GM19395 (cell line): ENCODE measurements around the gene DLK1.

Experiments used
- ATAC-seq: cut with Tn5 transposase; IDR thresholded peaks from one replicate; pipeline ENCODE4 v1.9.1; 2021; ENCODE audit warnings: mild to moderate bottlenecking, moderate library complexity; ENCODE audit not compliant: unreplicated experiment

DLK1 gene

DNA sequence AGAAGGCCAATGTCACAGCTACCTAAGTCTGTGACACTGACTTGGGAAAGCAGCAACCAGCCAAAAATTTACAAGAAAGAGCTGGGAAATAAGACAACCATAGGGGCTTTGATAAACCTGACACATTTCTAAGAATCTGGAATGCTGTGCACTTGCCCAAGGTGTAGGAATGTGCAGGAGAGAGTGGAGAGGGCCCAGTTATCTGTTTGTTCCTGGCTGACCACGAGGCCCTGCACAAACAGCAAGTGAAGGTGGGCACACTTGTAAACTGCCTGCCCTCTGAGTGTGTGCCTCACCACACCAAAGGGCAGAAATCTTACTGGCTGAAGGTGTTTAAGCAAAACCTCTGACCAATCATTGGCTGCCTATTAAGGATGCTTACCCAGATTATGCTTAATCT is 27.3 kb downstream of the DLK1 start:
- no peak for ATAC-seq

DNA sequence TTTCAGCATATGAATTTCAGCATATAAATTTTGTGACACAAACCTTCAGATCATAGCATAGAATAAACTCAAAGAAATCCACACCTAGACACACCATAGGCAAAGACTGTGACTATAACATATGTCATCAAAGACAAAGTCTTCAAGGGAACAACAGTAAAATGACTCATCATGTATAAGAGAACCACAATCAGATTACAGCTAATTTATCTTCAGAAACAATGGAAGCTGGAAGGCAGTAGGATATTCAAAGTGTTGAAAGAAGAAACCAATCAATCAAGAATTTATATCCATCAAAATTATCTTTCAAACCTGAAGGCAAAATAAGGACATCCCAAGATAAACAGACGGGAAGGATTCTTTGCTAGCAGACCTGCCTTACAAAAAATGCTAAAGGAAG is 29.0 kb downstream of the DLK1 start:
- no peak for ATAC-seq

DNA sequence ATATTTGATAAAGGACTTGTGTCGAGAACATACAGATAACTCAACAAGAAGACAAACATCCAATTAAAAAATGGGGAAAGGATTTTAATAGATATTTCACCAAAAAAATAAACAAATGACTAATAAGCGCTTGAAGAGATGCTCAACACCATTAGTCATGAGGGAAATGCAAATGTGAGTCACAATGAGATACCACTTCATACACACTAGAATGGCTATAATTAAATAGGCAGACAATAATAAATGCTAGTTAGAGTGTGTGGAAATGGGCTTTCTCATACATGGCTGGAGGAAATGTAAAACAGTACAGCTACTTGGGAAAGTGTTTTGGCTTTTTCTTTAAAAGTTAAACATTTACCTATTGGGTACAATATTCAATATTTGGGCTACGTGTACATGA is 34.8 kb downstream of the DLK1 start:
- no peak for ATAC-seq

DNA sequence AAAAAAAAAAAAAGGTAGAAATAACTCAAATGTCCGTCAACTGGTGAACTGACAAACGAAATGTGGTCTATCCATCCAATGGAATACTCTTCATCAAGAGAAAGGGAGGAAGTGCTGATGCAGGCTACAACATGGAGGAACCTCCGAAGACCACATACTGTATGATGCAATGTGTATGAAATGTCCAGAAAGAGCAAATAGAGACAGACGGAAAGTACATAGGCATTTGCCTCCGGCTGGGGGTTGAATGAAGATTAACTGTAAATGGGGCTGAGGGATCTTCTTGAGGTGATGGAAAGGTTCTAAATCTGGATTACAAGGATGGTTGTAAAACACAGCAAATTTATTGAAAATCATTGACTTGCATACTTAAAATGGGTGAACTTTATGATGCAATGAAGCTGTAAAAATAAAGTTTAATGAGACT is 35.4 kb downstream of the DLK1 start:
- ATAC-seq: no peak

DNA sequence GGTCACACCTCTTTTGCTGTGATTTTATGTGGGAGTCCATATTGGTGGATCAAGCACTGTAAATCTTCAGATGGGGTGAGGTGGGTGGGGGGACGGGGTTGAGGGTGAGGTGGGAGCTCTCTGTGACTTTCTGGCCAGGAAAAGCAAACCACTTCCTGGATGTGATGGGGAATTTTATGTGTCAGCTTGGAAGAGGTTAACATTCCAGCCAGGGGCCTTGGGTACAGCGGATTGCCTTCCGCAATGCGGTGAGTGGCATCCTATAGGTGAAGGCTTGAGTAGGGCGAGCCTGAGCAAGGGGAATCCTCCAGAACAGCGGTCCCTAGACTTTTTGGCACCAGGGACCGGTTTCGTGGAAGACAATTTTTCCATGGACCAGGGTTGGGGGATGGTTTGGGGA is 36.2 kb downstream of the DLK1 start:
- ATAC-seq: no peak

DNA sequence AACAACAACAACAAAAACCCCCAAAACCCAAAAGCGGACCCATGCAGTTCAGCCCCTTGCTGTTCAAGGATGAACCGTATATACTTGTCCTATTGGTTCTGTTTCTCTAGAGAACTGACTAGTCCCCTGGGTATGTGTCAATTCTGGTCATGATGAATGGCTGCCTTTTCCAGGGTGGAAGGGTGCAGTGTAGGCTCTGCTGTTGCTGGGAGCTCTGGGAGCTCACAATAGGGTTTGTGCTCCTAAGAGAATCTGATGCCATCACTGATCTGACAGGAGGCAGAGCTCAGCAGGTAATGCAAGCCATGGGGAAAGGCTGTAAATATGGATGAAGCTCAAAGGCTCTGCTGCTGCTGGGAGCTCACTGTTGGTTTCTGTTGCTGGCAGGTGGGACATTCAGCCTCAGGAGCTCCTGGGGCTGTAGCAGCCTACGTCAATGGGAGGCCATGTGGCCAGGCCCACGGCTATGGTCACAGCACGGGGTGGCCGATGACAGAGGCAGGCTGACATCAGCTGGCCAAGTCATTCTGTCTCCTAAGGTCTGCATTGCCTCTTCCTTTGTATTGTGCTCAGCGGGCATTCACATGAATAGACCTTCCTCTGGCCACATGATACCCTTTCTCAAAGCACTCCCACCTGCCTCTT is 37.9 kb downstream of the DLK1 start:
- ATAC-seq: no peak

DNA sequence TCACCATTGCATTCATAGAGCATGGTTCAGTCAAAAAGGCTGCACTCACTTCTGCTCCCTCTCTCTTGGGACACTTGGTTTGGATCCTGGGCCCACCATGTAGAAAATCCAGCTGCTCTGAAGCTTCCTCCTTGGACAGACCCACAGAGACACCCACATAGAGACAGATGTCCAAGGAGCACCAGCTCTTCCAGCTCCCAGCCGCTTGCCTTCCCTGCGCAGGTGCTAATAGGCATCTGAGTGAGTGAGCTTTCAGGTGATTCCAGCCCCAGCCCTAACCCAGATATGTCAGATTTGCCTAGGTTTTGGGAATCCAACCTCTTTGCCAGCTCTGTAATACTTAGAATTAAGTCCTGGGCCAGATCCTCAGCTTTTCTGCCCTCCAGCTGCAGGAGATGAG is 38.6 kb downstream of the DLK1 start:
- no peak for ATAC-seq

DNA sequence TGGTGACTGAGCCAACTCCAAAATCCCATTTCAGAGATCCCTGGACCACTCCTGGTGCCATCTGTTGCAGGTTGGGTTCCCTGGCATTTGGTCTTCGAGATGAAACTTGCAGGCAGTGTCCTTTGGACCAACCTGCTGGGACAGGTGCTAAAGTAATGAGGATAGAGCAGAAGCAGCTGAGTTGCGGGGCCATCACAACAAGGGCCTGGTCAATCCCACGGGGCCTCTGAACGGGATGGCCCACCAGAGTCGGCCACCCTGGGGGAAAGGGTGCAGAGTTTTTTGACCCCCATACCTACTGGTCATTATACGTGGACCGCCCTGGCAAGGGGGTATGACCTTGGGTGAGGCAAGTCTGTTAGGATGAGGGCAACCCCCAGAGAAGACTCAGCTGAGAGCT is 39.3 kb downstream of the DLK1 start:
- ATAC-seq: no peak

DNA sequence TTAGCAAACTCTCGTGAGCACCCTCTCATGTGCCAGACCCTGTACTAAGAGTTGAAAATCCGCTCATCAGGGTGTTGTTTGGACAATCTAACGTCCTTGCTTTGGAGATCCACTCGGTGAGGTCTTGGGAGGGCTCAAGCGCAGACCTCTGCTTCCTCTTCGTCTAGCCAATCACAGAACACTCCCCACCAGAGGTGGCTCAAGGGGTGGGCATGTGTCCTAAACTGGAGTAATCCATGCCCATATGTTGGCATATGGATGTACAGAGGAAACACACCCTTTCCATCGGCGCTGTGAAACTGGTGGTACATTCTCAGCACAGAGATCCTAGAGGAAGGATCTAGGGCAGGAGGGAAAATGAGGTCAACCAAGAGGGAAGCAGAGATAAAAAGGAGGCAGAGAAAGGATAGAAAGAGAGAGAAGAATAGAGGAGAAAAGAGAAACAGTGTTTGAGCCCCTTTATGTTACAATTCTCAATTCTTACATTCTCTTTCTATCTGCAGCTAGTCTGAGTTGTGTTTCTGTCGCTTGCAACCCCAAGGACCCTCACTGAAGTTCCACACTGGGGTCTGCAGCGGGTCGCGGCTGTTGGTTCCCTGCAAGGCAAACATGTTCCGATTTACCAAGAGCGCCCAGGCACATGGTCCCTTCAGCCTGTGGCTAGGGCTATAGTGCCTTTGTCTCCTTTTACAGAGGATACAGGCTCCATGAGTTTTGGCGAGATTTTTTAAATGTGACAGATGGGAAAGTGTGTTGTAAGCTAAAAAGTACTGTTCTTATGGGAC is 40.5 kb downstream of the DLK1 start:
- ATAC-seq: no peak

DNA sequence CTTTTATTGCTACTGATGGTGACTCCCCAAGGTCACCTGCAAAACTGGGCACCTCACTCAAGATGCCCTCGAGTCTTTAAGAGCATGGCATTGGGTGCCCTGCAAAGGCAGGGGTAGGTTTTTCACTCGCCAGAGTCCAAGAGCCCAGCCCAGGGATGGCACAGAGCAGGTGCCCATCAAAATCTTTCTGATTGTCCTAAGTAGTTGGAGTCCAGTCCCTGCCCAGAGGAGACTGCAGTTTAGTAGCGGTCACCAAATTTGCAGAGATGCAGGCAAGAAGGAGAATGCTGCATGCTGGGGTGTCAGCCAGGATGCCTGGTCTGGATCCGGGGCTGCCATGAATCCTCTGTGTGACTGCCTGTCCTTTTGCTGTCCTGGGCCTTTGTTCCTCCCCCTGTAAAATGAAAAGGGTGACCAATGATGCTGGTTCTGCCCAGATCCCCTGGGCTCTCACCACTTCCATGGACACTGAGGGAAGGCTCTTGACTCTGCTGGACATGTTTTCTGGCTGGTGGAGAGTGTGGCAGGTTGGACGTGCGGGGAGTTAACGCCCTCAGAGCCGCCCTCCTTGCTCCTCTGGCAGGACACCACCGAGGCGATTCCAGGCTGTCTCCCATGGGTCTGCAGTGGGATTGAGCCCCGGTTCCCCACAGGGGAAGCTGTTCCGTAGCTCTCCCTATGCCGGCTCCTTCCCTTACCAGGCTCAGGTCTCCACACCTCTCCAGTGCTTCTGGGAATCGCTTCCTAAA is 41.3 kb downstream of the DLK1 start:
- ATAC-seq: no peak

DNA sequence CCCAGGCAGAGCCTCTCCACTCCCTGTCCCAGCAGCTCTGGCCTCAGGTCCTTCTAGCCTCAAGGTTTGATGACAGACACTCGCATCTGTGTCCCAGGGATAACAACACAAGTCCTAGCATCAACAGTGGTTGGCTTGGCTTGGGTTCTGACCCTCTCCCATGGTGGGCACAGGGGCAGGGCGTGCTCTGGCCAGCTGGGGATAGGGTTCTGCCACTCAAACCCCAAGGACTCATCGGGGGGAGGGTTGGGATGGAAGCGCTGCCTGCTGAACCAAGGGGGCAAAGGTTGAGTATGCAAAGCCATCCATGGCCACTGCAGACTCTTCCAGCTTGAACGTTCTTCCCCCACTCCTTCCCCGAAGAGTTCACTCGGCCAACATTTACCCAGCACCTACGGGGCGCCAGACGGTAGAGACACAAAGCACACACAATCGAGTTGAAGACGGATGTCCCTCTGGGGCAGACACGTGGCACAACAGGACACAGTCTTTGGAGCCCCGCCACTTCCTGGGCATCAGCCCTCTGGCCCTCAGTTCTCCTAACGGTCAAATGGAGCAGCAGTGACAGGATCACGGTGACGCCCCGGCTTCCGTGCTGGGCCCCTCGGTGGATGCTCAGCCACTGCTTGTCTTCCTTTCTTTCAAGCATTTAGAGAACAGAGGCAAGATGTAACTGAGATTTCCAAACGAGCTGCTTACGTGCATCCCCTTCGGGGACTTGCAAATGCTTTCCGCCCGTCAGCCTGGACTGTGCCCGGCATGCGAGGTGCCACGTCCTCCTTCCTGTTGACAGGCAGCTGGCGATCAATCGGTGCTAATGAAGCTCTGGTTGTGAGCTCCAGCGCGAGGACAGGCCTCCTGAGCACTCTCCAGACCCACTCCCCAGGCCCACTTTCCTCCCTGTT is 42.6 kb downstream of the DLK1 start:
- no peak for ATAC-seq

DNA sequence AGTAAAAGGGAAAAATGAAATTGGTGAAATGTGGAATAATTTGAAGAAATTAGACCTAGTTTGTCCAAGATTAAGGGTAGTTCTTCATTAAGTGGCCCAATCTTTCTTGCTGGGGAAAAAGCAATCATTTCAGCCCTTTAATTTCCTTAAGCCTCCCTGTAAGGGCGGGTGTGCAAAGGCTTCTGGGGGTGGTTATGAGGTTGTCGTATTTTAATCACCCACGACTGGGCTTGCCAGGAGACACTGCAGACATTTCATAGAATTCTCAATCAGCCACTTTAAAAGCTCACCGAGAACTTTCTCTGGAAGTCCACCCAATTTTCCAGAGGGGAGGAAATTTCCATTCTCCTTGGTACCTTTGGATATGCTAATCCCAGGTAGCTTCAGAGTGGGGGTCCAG is 43.4 kb downstream of the DLK1 start:
- no peak for ATAC-seq

DNA sequence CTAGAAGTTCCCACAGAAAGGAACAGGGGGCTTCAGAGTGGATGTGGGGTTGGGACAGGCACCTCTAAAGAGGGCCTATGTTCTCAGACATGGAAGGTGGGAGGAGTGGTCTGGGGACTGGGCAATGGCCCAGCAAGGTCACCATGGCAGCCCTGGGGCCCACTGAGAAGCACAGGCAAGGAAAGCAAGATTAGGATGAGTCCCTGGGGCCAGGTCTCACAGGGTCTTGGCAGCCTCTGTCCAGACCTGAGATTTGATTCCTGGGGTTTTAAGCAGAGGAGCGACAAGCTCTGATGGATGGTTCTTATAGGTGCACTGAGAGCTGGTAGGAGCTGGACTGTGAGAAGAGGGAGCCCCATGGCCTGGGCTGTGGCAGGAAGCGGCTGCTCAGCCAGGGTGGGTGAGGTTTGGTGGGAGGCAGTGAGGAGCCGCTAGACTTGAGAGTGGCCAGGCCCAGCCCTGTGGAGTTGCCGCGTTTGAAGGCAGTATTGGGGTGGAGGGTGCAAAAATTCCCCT is 44.0 kb downstream of the DLK1 start:
- ATAC-seq: no peak

DNA sequence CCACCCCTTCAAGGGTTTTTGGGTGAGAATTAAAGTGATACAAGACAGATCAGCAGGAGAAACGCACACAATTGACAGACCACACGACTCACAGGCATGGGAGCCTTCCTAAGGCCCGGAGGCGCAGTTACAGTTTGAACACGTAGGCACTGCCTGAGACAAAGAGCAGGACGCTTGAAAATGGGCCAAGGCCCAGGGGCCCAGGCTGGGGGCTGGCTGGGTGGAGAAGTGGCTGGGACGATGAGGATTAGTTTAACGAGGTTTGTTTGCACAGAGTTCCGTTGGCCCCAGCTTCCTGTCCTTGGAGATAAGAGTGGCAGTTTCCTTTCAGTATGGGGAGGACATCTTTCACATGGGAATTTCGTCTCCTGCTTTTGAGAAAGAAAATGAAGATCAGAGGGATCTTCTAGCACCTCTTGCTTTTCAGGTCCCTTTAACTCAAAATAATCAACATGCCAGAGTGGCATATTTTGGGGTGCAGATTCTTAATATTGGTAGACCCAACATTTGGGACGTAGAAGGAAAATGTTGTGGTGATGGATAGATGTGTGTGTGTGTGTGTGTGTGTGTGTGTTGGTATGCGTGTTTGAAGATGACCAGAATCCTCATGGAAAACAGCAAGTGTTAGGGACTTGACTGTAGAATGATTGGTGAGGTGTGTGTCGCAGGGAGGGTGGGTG is 44.6 kb downstream of the DLK1 start:
- ATAC-seq: no peak

DNA sequence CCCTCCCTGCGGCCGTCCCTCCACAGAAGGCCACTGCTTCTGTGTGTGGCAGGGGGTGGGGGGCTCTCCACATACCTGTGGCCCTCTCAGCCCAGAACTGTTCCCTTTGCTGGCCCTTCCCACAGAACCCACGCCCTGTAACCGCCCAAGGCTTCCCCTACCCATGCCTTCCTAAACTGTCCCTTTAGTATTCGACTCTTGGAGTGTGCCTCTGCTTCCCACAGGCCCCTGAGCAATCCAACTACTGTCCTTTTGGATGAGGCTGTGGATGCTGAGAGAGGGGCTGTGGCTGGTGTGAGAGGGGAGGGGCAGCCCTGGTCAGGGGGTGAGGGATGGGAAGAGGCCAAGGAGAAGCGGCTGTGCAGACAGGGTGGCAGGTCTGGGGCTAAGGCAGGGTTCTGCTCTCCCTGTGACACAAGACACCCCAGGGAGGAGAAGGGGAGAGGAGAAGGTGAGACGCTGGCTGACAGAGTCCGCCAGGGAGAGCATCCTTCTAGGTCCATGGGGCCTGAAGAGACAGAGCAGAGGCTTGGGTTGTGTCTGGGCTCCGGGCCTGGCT is 46.0 kb downstream of the DLK1 start:
- ATAC-seq: no peak

DNA sequence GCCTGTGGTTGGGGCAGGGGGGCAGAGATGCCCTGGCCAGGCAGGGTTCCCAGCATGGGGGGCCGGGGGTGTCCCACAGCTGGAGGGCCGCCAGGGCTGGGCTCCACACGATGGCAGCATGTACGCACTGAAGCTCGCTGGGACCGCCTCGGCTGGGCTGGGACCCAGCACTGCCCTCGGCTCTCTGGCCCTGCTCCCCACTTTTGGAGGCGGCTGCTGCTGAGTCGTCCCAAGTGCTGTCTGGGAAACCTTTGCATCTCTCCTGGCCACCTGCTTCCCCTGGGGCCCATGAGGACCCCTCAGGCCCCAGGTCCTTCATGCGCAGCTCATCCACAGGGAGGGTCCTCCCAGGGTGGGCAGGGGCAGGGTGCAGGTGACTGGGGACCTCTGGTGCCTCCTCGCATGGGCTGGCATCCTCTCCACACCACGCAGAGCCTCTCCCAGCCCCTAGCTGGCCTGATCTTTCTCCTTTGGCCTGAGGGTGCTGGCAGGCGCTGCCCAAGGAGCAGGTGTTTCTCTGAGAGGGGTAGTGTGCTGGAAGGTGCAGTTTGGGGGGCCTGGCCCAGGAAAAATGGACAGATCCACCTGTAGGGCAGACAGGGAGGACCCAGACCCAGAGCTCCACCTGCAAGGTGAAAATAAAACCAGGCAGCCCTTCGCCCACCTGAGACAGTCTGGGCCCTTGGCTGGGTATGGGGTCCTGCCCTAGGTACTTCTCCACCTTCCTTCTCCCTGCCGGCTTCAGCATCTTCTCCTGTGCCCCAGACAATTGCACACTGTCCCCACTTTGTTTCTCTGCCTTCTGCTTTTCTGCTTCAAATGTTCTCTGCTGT is 46.9 kb downstream of the DLK1 start:
- ATAC-seq: no peak

DNA sequence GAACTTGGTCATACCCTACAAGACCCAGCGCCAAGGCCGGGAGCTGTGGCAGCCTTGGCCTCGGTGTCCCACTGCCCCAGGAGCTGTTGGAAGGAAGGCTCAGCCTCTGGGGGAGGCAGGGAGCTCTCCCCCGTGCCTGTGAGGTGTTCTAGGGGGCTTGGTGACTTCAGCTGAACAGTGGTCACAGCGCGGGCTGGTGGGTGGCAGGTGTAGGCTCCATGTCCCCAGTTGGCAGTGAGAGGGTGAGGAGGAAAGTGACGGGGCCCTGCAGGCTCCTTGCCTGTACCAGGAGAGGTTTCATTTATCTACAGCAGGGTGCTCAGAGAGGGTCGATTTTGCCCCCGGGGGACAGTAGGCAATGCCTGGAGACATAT is 47.5 kb downstream of the DLK1 start:
- ATAC-seq: no peak

DNA sequence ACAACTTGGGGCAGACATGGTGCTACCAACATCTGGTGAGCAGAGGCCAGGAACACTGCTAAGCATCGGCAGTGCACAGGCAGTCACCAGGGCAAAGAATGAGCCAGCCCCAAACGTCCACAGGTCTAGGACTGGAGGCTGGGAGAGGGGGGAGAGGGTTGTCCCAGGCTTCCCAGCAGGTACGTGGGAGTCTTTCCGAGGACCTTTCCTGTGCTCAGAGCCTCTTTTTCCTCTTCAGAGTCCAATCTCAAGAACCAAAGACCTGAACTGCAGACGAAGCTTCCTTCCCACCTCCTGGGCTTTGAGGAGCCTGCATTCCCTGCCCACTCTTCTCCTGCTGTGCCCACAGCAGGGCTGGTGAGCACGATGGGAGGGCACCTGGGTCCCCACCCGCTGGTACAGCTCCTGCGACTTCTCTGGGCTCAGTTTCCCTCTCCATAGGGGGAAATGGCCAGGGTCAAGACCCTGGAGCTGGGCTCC is 48.7 kb downstream of the DLK1 start:
- ATAC-seq: no peak
